CD14-positive monocyte (primary cell): ENCODE data around the gene STMN3. TPM values are rescaled to one million over a fixed set of nuclear protein-coding genes. Genes with fewer than 3 reads are reported as not detected.

Experiments
- DNase-seq, 3 donors: peaks; one replicate each; pipeline ENCODE4 v3.0.0-alpha.2; 2011 to 2022
- H2AFZ ChIP-seq: 2 replicates; pipeline ENCODE4 v1.6.0; 2012; ENCODE audit warnings: mild to moderate bottlenecking, low read depth, low read length, inconsistent platforms; ENCODE audit not compliant: insufficient read depth, poor library complexity, severe bottlenecking
- H3K27ac ChIP-seq, 2 donors: 1 replicate in 1 of 2; 2 replicates in 1 of 2; pipeline ENCODE4 v1.5.1; 2012 to 2013; ENCODE audit warnings: low read length in 2 of 2, control low read depth in 1 of 2, inconsistent platforms in 1 of 2, low read depth in 1 of 2, mild to moderate bottlenecking in 1 of 2
- H3K27me3 ChIP-seq, 2 donors: one replicate each; pipeline versions ENCODE4 v1.6.0 to v1.6.1; 2011 to 2013; ENCODE audit warnings: low read length in 2 of 2; ENCODE audit not compliant: control insufficient read depth in 2 of 2, insufficient read depth in 2 of 2
- H3K36me3 ChIP-seq, 2 donors: replicated peaks in 1 of 2; 1 replicate in 1 of 2; 2 replicates in 1 of 2; pipeline versions ENCODE4 v1.5.1 to v1.6.1; 2012 to 2013; ENCODE audit warnings: low read length in 2 of 2, control low read depth in 1 of 2, inconsistent platforms in 1 of 2, mild to moderate bottlenecking in 1 of 2; ENCODE audit not compliant: insufficient read depth in 2 of 2, control insufficient read depth in 1 of 2
- H3K4me1 ChIP-seq, 2 donors: 1 replicate in 1 of 2; 2 replicates in 1 of 2; pipeline versions ENCODE4 v1.5.1 to v1.6.1; 2012 to 2013; ENCODE audit warnings: low read length in 2 of 2, control low read depth in 1 of 2, inconsistent platforms in 1 of 2, mild to moderate bottlenecking in 1 of 2, moderate library complexity in 1 of 2; ENCODE audit not compliant: insufficient read depth in 2 of 2, control insufficient read depth in 1 of 2
- H3K4me2 ChIP-seq: replicated peaks from 2 replicates; pipeline ENCODE3; 2012; ENCODE audit warnings: low read length, moderate library complexity, mild to moderate bottlenecking; ENCODE audit not compliant: poor library complexity, severe bottlenecking; ENCODE audit errors: extremely low read depth
- H3K4me3 ChIP-seq, 3 experiments: fragments of 200-600 bp in 1 of 3; sonication (generic) in 1 of 3; replicated peaks in 1 of 3; 1 replicate in 2 of 3; 2 replicates in 1 of 3; pipeline ENCODE4 v1.5.1; 2011 to 2013; ENCODE audit warnings: low read length in 3 of 3, mild to moderate bottlenecking in 3 of 3, control low read depth in 2 of 3, low read depth in 2 of 3, inconsistent platforms in 1 of 3, moderate library complexity in 1 of 3
- H3K79me2 ChIP-seq: 2 replicates; pipeline ENCODE4 v1.6.0; 2012; ENCODE audit warnings: mild to moderate bottlenecking, control low read depth, inconsistent platforms, low read length, moderate library complexity; ENCODE audit not compliant: insufficient read depth
- H3K9ac ChIP-seq: 2 replicates; pipeline ENCODE4 v1.6.0; 2017; ENCODE audit warnings: low read length, mild to moderate bottlenecking; ENCODE audit not compliant: insufficient read depth, poor library complexity, severe bottlenecking
- H3K9me3 ChIP-seq, 2 donors: replicated peaks in 1 of 2; 1 replicate in 1 of 2; 2 replicates in 1 of 2; pipeline versions ENCODE4 v1.5.1 to v1.6.1; 2012 to 2013; ENCODE audit warnings: low read length in 2 of 2, control low read depth in 1 of 2; ENCODE audit not compliant: control insufficient read depth in 1 of 2, insufficient read depth in 1 of 2
- H4K20me1 ChIP-seq: 2 replicates; pipeline ENCODE4 v1.6.0; 2012; ENCODE audit warnings: mild to moderate bottlenecking, low read length, control low read depth, moderate library complexity; ENCODE audit not compliant: insufficient read depth
- H3K27ac Mint-ChIP-seq, 7 donors: one replicate each; pipeline ENCODE4 v1.8.0; 2020; ENCODE audit warnings: mild to moderate bottlenecking in 7 of 7, mixed read lengths in 7 of 7, moderate library complexity in 6 of 7, inconsistent platforms in 2 of 7
- H3K27me3 Mint-ChIP-seq, 3 donors: one replicate each; pipeline ENCODE4 v1.8.0; 2021 to 2022; ENCODE audit warnings: low read depth in 3 of 3, mild to moderate bottlenecking in 3 of 3, mixed read lengths in 3 of 3, moderate library complexity in 3 of 3, inconsistent platforms in 1 of 3
- H3K36me3 Mint-ChIP-seq, 2 donors: one replicate each; pipeline ENCODE4 v1.8.0; 2020; ENCODE audit warnings: mixed read lengths in 2 of 2, inconsistent platforms in 1 of 2, mild to moderate bottlenecking in 1 of 2
- H3K4me1 Mint-ChIP-seq: one replicate; pipeline ENCODE4 v1.8.0; 2020; ENCODE audit warnings: mild to moderate bottlenecking, mixed read lengths
- H3K4me3 Mint-ChIP-seq, 2 donors: one replicate each; pipeline ENCODE4 v1.8.0; 2020; ENCODE audit warnings: mild to moderate bottlenecking in 2 of 2, mixed read lengths in 2 of 2, moderate library complexity in 1 of 2
- H3K9me3 Mint-ChIP-seq, 7 donors: one replicate each; pipeline ENCODE4 v1.8.0; 2020 to 2022; ENCODE audit warnings: mixed read lengths in 7 of 7, mild to moderate bottlenecking in 6 of 7, moderate library complexity in 6 of 7, inconsistent platforms in 2 of 7
- CTCF ChIP-seq: fragments of 200-600 bp; IDR thresholded peaks from one replicate; pipeline ENCODE4 v1.8.0; 2022; ENCODE audit warnings: antibody characterized with exemption, mild to moderate bottlenecking
- WGBS: methylation state at CpG from one replicate; pipeline ENCODE4 v1.1.5; 2013; ENCODE audit warnings: missing lambda C conversion rate; ENCODE audit not compliant: insufficient coverage; 5-methylcytosine and 5-hydroxymethylcytosine counted together
- intact Hi-C, 2 donors: fragments of 100-400 bp; cut with micrococcal nuclease; formaldehyde crosslinking; loops; one replicate each; pipeline versions ENCODE4 v1.15.0 to v1.15.1; 2023
- polyA plus RNA-seq, 3 donors: library from polyadenylated mRNA; depleted of rRNA in 1 of 3; unstranded in 2 of 3; stranded (reverse) in 1 of 3; fragments of 300-500 nt in 2 of 3; fragments of >200 nt in 1 of 3; fragmentation: Illumina TruSeq in 2 of 3; gene quantifications; 1 replicate in 2 of 3; 2 replicates in 1 of 3; pipeline ENCODE4 v1.2.3, GENCODE V29; 2012 to 2021

The STMN3 gene
- polyA plus RNA-seq, 3 donors: 0.10 to 8.1 (median 0.15) TPM

- H3K4me3 Mint-ChIP-seq: no peak overlapping the region
- H3K36me3 ChIP-seq: peaks cover 33 to 50% of the 10 kb centered on the region in 2 donors
Observed at GRCh38 chr20:63617092-63617875, 35.9 kb downstream of the STMN3 start.

More at GRCh38 chr20:63617092-63617875, 35.9 kb downstream of the STMN3 start:
- no peak overlapping the region for H3K4me3 ChIP-seq
- H3K9me3 Mint-ChIP-seq: peaks cover 0 to 9% (median 6%) of the 10 kb centered on the region in 7 donors
- H3K79me2 ChIP-seq: peaks cover 42% of the 10 kb centered on the region
- no peak for DNase-seq
- no peak for TF ChIP-seq CTCF
- H3K9ac ChIP-seq: no peak overlapping the region
- peaks cover 19% of the 10 kb centered on the region for H3K4me1 Mint-ChIP-seq
- intact Hi-C loops: no loop called here
- H3K27me3 Mint-ChIP-seq: peaks cover 0 to 7% (median 2%) of the 10 kb centered on the region in 3 donors
- peaks cover 41% of the 10 kb centered on the region for H4K20me1 ChIP-seq
- H3K27me3 ChIP-seq: no peaks in the 10 kb centered on the region
- no peak overlapping the region for H3K27ac Mint-ChIP-seq
- peaks cover 60 to 79% of the 10 kb centered on the region in 2 donors for H3K36me3 Mint-ChIP-seq
- no peak overlapping the region for H3K4me2 ChIP-seq
- H3K9me3 ChIP-seq: no peaks in the 10 kb centered on the region
- H2AFZ ChIP-seq: no peak overlapping the region
- H3K4me1 ChIP-seq: peaks cover 17% of the 10 kb centered on the region in 2 donors
- no peak overlapping the region for H3K27ac ChIP-seq
- WGBS: 98% methylated on average over 37 of the region's 41 CpGs
